Measurements from ENCODE around the gene RAPSN.

GRCh38 chr11:47403135-47403534 is 45.8 kb downstream of the RAPSN start:
- TF ChIP-seq CTCF (IDR thresholded peaks at IDR 0.05) (no peak), EZH2 (IDR thresholded peaks at IDR 0.05) (no peak), EZH2phosphoT487 (IDR thresholded peaks at IDR 0.05) (no peak)

Data from neural progenitor cell (in vitro differentiated cells).